H1 (cell line): ENCODE data around the gene ARHGEF25. TPM values are rescaled to one million over a fixed set of nuclear protein-coding genes. Genes with fewer than 3 reads are reported as not detected.

Source experiments
- POLR2AphosphoS5 ChIP-seq: IDR thresholded peaks from 2 replicates; pipeline ENCODE4 v1.6.1; 2011; ENCODE audit warnings: low read depth, low read length
- RBBP5 ChIP-seq: IDR thresholded peaks from 2 replicates; pipeline ENCODE4 v1.7.1; 2012; ENCODE audit warnings: low read depth, mild to moderate bottlenecking, inconsistent platforms, low read length, moderate library complexity, borderline replicate concordance
- polyA plus RNA-seq, 7 experiments: library from polyadenylated mRNA; depleted of rRNA in 3 of 7; stranded (reverse) in 5 of 7; unstranded in 2 of 7; fragments of >200 nt in 5 of 7; fragments of 200-250 nt in 2 of 7; gene quantifications; 1 replicate in 5 of 7; 2 replicates in 1 of 7; 4 replicates in 1 of 7; pipeline versions ENCODE4 v1.2.1 to v1.2.3, GENCODE V29; 2011 to 2013; ENCODE audit warnings: missing spikeins in 2 of 7, mixed read lengths in 2 of 7
- total RNA-seq: library from RNA; stranded (reverse); fragmentation: NEBNext Ultra II Directional; extraction: Animal tissue kit (Norgen Biotek cat#: 25700); gene quantifications from 2 replicates; pipeline ENCODE4 v1.2.1, GENCODE V29; 2021
- TF ChIP-seq, protein P1 (sequence below): fragments of 300-600 bp; sonication (generic); IDR thresholded peaks from 2 replicates; pipeline ENCODE4 v1.7.1; 2012; ENCODE audit warnings: low read length, moderate library complexity, mild to moderate bottlenecking, inconsistent platforms; ENCODE audit not compliant: insufficient replicate concordance

ARHGEF25 gene
- total and polyA plus RNA-seq, 2 of the 8 experiments (the other 6 are each of a cell fraction or from before 2014, with no cell fraction given): 5.9 to 8.8 TPM

DNA sequence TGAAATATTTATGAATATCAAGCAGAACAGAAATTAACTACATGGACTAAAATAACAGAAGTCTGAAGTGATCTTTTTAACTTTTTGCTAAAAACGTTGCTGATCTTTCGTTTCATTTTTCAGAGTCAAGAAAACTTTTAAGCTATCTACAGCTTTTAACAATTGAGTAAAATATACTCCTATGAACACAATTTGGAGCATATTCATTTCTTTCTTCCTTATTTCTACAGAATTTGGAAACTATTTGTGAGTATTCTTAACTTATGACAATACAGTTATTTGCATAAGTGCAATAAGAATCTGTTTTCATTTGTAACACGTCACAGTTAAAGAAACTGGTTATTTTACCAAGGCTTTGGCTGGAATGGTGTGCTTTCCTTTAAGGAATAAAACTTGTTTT is 42.8 kb downstream of the ARHGEF25 start (continued):
- TF ChIP-seq, protein P1, sequence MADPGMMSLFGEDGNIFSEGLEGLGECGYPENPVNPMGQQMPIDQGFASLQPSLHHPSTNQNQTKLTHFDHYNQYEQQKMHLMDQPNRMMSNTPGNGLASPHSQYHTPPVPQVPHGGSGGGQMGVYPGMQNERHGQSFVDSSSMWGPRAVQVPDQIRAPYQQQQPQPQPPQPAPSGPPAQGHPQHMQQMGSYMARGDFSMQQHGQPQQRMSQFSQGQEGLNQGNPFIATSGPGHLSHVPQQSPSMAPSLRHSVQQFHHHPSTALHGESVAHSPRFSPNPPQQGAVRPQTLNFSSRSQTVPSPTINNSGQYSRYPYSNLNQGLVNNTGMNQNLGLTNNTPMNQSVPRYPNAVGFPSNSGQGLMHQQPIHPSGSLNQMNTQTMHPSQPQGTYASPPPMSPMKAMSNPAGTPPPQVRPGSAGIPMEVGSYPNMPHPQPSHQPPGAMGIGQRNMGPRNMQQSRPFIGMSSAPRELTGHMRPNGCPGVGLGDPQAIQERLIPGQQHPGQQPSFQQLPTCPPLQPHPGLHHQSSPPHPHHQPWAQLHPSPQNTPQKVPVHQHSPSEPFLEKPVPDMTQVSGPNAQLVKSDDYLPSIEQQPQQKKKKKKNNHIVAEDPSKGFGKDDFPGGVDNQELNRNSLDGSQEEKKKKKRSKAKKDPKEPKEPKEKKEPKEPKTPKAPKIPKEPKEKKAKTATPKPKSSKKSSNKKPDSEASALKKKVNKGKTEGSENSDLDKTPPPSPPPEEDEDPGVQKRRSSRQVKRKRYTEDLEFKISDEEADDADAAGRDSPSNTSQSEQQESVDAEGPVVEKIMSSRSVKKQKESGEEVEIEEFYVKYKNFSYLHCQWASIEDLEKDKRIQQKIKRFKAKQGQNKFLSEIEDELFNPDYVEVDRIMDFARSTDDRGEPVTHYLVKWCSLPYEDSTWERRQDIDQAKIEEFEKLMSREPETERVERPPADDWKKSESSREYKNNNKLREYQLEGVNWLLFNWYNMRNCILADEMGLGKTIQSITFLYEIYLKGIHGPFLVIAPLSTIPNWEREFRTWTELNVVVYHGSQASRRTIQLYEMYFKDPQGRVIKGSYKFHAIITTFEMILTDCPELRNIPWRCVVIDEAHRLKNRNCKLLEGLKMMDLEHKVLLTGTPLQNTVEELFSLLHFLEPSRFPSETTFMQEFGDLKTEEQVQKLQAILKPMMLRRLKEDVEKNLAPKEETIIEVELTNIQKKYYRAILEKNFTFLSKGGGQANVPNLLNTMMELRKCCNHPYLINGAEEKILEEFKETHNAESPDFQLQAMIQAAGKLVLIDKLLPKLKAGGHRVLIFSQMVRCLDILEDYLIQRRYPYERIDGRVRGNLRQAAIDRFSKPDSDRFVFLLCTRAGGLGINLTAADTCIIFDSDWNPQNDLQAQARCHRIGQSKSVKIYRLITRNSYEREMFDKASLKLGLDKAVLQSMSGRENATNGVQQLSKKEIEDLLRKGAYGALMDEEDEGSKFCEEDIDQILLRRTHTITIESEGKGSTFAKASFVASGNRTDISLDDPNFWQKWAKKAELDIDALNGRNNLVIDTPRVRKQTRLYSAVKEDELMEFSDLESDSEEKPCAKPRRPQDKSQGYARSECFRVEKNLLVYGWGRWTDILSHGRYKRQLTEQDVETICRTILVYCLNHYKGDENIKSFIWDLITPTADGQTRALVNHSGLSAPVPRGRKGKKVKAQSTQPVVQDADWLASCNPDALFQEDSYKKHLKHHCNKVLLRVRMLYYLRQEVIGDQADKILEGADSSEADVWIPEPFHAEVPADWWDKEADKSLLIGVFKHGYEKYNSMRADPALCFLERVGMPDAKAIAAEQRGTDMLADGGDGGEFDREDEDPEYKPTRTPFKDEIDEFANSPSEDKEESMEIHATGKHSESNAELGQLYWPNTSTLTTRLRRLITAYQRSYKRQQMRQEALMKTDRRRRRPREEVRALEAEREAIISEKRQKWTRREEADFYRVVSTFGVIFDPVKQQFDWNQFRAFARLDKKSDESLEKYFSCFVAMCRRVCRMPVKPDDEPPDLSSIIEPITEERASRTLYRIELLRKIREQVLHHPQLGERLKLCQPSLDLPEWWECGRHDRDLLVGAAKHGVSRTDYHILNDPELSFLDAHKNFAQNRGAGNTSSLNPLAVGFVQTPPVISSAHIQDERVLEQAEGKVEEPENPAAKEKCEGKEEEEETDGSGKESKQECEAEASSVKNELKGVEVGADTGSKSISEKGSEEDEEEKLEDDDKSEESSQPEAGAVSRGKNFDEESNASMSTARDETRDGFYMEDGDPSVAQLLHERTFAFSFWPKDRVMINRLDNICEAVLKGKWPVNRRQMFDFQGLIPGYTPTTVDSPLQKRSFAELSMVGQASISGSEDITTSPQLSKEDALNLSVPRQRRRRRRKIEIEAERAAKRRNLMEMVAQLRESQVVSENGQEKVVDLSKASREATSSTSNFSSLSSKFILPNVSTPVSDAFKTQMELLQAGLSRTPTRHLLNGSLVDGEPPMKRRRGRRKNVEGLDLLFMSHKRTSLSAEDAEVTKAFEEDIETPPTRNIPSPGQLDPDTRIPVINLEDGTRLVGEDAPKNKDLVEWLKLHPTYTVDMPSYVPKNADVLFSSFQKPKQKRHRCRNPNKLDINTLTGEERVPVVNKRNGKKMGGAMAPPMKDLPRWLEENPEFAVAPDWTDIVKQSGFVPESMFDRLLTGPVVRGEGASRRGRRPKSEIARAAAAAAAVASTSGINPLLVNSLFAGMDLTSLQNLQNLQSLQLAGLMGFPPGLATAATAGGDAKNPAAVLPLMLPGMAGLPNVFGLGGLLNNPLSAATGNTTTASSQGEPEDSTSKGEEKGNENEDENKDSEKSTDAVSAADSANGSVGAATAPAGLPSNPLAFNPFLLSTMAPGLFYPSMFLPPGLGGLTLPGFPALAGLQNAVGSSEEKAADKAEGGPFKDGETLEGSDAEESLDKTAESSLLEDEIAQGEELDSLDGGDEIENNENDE: no peak
- no peak for TF ChIP-seq POLR2AphosphoS5
- no peak for TF ChIP-seq RBBP5
